ENCODE data around the gene ATP5F1B.

DNA sequence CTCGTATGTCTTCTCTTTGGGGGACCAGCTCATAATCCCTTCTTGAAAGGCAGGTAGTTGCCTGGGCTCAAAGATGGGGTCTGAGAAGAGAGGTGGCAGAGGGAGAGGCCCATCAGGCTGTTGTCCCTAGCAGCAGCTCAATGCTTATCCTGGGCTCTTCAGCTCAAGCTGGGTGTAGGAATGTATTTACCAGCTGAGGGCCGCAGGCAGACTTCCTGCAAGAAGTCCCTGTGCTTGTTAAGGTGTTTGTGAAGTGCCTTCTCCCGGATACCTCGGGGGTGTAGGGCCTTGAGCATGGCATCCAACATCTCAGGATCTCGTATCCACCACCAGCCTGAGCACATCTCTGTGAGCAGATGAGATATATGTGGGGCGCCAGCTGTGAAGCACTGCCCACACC is 45.0 kb downstream of the ATP5F1B start:
- no peak for TF ChIP-seq POLR2AphosphoS5 (IDR thresholded peaks at IDR 0.05; ENCODE audit: low read depth)
- no peak for TF ChIP-seq CTCF (IDR thresholded peaks at IDR 0.05; ENCODE audit: insufficient read depth, low read length)
- no peak for TF ChIP-seq REST (IDR thresholded peaks at IDR 0.05; ENCODE audit: insufficient replicate concordance, low read depth)
- no peak for TF ChIP-seq GABPA (IDR thresholded peaks at IDR 0.05; ENCODE audit: low read depth)

Measured in HL-60 (cell line).